Ureter (tissue), 1 donor: Measurements from ENCODE around the gene IFNL2. TPM values are rescaled to one million over a fixed set of nuclear protein-coding genes. Genes with fewer than 3 reads are reported as not detected.

Experiments used
- DNase-seq: peaks from one replicate; pipeline ENCODE4 v3.0.0-alpha.2; 2020; ENCODE audit warnings: low spot score
- total RNA-seq: library from RNA; stranded (reverse); gene quantifications from one replicate; pipeline ENCODE4 v1.2.4, GENCODE V29; 2023
- donor health status: DM: yes; HTN: yes; CAD: no.

The IFNL2 gene
- total RNA-seq, 1 donor from 2014 or later: not detected

GRCh38 chr19:39317476-39317875 lies 49.3 kb downstream of the IFNL2 start:
- DNase-seq: no peak

- DNase-seq: no peak
These were observed 49.9 kb downstream of the IFNL2 start for GRCh38 chr19:39318071-39318470.

GRCh38 chr19:39318690-39319089 lies 50.5 kb downstream of the IFNL2 start:
- DNase-seq: no peak

GRCh38 chr19:39319098-39319891 lies 51.1 kb downstream of the IFNL2 start:
- DNase-seq: no peak

Other genes starting within 250 kb of the IFNL2 start
- 48.0 TPM for gene FBXO27, start 235.8 kb upstream of the IFNL2 start, total RNA-seq
- 1.8 TPM for gene ACP7, start 184.0 kb upstream of the IFNL2 start, total RNA-seq
- 88.2 TPM for gene PAK4, start 142.6 kb upstream of the IFNL2 start, total RNA-seq
- gene NCCRP1, start 71.4 kb upstream of the IFNL2 start, total RNA-seq: 18.4 TPM
- gene SYCN, start 64.1 kb upstream of the IFNL2 start, total RNA-seq: not detected
- gene IFNL3, start 23.4 kb upstream of the IFNL2 start, total RNA-seq: not detected
- not detected for gene IFNL4, start 19.5 kb upstream of the IFNL2 start, total RNA-seq
- not detected for gene IFNL1, start 28.0 kb downstream of the IFNL2 start, total RNA-seq
- gene LRFN1, start 52.5 kb downstream of the IFNL2 start, total RNA-seq: 1.7 TPM
- 22.3 TPM for gene GMFG, start 67.6 kb downstream of the IFNL2 start, total RNA-seq
- gene SAMD4B, start 74.0 kb downstream of the IFNL2 start, total RNA-seq: 104 TPM
- 36.9 TPM for gene PAF1, start 122.7 kb downstream of the IFNL2 start, total RNA-seq
- 51.8 TPM for gene MED29, start 123.0 kb downstream of the IFNL2 start, total RNA-seq
- gene ZFP36, start 138.5 kb downstream of the IFNL2 start, total RNA-seq: 230 TPM
- 38.8 TPM for gene PLEKHG2, start 144.3 kb downstream of the IFNL2 start, total RNA-seq
- gene RPS16, start 167.6 kb downstream of the IFNL2 start, total RNA-seq: 2,118 TPM
- gene SUPT5H, start 177.2 kb downstream of the IFNL2 start, total RNA-seq: 121 TPM
- gene TIMM50, start 212.4 kb downstream of the IFNL2 start, total RNA-seq: 64.9 TPM
- gene DLL3, start 230.6 kb downstream of the IFNL2 start, total RNA-seq: not detected
- not detected for gene SELENOV, start 246.7 kb downstream of the IFNL2 start, total RNA-seq